Left cardiac atrium (tissue), 4 donors: Measurements from ENCODE around the gene DCTN3. TPM values are rescaled to one million over a fixed set of nuclear protein-coding genes. Genes with fewer than 3 reads are reported as not detected.
A peak's percentile ranks its signal among the peaks of the same experiment; 100 is the strongest.

ENCODE experiments used
- ATAC-seq, 2 donors: fragments of 200-7000 bp; cut with Tn5 transposase; one replicate each; pipeline ENCODE4 v1.9.1; 2020; ENCODE audit warnings: mild to moderate bottlenecking in 2 of 2, moderate library complexity in 2 of 2
- DNase-seq: peaks from one replicate; pipeline ENCODE4 v3.0.0-alpha.2; 2020
- intact Hi-C, 2 donors: fragments of 100-400 bp; cut with DNase I; formaldehyde crosslinking; loops; one replicate each; pipeline versions ENCODE4 v1.14.1 to v1.15.1; 2022 to 2023
- total RNA-seq, 2 donors: library from RNA; stranded (reverse); fragmentation: NEBNext Ultra II Directional; extraction: Animal tissue kit (Norgen Biotek cat#: 25700); gene quantifications; one replicate each; pipeline ENCODE4 v1.2.1, GENCODE V29; 2021
- donor health status: DM: no; HTN: yes; CAD: no.
- donor health status: DM: no; HTN: yes; CAD: no; lungs with severe emphysema.
- donor health status: DM: yes; HTN: yes; CAD: no.
- donor health status: Dilated cardiomyopathy.

The DCTN3 gene
- total RNA-seq, 2 donors from 2014 or later = 93.6 to 109 TPM

- ATAC-seq (no peak), DNase-seq (no peak)
- intact Hi-C loops = loop anchor here (2.0 to 10.0 kb wide), 3 partner anchors 195 to 267 kb away; no protein-coding TSS in a partner anchor
These were observed 18.2 kb downstream of the DCTN3 start for GRCh38 chr9:34601937-34602573.

GRCh38 chr9:34600908-34601307 is 19.4 kb downstream of the DCTN3 start:
- DNase-seq = no peak
- no peak for ATAC-seq
- intact Hi-C loops = loop anchor here (5.0 to 10.0 kb wide), 2 partner anchors 194 to 266 kb away; no protein-coding TSS in a partner anchor

- intact Hi-C loops = no loop called here
- ATAC-seq (no peak), DNase-seq (no peak)
These were observed 20.7 kb downstream of the DCTN3 start for GRCh38 chr9:34599546-34599945.

- no peak for ATAC-seq
- no peak for DNase-seq
- intact Hi-C loops = loop anchor here (5.0 kb wide), 2 partner anchors 92 to 192 kb away; no protein-coding TSS in a partner anchor
These were observed 26.1 kb downstream of the DCTN3 start for GRCh38 chr9:34594177-34594576.

DNA sequence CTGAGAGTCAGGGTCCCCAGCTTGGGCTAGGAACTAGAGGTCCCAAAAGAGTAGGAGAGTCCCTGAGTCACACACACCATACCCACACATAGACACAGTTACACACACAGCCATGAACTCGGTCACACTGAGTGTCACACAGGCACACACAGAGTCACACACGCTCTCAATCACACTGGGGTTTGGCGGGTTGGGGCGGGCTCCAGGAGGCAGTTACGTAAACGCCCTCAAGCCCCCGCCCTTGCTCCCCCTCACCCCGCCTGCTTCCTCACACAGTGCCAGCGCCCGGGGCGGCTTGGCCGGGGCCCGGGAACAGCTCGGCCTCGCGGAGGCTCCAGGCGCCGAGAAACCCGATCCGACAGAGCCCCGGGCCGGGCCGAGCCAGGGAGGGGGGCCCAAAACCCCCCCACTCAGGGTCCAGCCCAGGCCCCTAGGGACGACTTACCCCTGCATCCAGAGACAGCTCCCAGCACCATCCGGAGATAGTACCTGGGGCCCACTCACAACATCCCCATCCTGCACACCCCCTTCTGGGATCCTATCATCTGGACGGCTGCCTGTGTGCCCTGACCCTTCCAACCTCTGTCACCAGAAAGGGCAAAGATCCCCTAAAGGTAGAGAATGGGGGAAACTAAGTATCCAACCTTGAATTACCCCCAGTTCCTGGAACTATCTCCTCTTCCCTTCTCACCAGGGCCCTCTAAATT is 27.2 kb downstream of the DCTN3 start:
- DNase-seq (peak; percentile 82), ATAC-seq (peak; percentile 61 to 66)
- intact Hi-C loops = loop anchor here (5.0 kb wide), 2 partner anchors 91 to 191 kb away; no protein-coding TSS in a partner anchor

GRCh38 chr9:34591917-34592866 is 28.1 kb downstream of the DCTN3 start:
- ATAC-seq = no peak
- no peak for DNase-seq
- intact Hi-C loops = loop anchor here (1.0 to 5.0 kb wide), 4 partner anchors 39 to 190 kb away; no protein-coding TSS in a partner anchor

DNA sequence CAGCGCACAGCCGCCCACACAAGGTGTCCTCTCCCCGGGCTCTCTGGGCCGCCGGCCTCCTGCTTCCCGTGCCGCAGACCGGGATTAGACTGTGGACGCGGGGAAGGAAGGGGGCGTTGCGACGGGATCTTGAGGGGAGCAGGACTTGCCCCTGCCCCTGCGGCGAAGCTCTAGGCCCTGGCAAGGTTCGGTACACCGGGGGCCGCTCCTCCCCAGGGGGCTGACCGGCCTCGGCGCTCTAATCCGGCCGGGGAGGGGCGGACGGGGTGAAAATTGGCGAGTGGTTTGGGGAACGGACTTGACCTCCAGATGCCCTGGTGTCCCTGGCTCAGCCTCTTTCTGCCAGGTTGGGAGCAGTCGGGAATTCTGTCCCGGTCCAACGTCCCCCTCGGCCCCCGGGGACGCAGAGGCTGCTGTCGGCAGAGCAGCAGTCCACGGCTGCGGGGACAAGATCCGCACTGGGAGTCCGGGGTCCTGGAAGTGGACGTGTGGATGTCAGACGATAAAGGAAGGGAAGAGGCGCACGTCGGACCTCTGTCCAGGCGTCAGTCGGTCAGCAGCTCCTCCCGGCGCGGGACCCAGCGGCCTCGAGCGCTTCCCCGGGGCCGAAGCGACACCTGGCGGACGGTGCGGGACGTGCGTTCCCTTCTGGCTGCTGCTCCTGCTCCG is 28.9 kb downstream of the DCTN3 start:
- peak; percentile 67 to 88 for ATAC-seq
- intact Hi-C loops = loop anchor here (1.0 to 5.0 kb wide), 4 partner anchors 39 to 189 kb away; no protein-coding TSS in a partner anchor
- DNase-seq = peak; percentile 90

GRCh38 chr9:34590381-34591247 is 29.7 kb downstream of the DCTN3 start:
- intact Hi-C loops = loop anchor here (1.0 to 5.0 kb wide), 4 partner anchors 38 to 188 kb away; no protein-coding TSS in a partner anchor
- ATAC-seq = peak; percentile 8 to 45
- DNase-seq = no peak

GRCh38 chr9:34589636-34590380 is 30.5 kb downstream of the DCTN3 start, which contains the start of gene CNTFR:
Gene CNTFR, minus strand, starts transcription at chr9:34589724. Its CDS starts 20,743 bp downstream, at chr9:34568981.
- DNase-seq = peak; percentile 58
- peak; percentile 36 to 58 for ATAC-seq
- intact Hi-C loops = loop anchor here (2.0 to 5.0 kb wide), 3 partner anchors 37 to 188 kb away; no protein-coding TSS in a partner anchor

DNA sequence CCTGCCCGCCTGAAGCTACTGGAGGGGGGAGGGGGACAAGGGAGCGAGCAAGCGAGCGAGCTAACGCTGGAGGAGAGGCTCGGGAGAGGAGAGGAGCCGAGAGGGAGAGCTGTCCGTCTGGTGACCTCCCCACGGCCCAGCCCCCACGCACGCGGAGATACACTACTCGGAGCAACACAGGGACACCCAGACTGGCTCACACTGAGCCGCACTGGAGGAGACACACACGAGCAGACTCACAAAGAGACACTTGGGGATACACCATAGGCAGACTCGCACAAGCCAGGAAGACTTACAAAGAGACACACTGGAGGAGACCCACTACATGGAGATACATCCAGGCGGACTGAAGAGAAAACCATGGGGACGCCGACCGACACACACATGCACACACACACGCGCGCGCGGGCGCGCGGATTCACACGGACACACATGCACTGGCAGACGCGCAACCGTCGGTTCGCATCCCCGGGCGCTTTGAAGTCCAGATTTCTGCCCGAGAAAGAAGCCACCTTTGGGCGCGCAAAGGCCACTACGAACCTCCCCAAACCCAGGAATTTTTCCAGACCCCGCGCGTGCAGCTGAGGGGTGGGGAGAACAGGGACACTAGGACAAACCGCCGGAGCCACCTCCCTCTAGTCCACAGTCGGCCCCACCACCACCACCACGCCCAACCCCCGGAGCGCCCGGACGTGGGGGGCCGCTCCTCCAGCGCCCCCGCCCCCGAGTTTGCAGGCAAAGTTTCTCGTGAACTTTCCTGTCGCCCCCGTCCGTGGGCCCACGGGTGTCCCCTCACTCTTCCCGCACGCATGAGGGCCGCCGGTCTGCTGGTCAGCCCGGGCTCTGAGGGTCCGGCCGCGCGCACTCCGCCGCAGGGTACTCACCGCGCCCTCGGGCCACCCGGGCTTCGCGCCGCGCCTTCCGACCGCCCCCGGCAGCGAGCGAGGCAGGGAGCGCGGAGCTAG is 31.3 kb downstream of the DCTN3 start:
- intact Hi-C loops = no loop called here
- ATAC-seq = peak in 1 of 2 donors; percentile 1
- no peak for DNase-seq

- ATAC-seq (no peak), DNase-seq (no peak)
- intact Hi-C loops = no loop called here
These were observed 33.0 kb downstream of the DCTN3 start for GRCh38 chr9:34587271-34587670.

GRCh38 chr9:34585946-34586669 is 34.2 kb downstream of the DCTN3 start:
- intact Hi-C loops = no loop called here
- no peak for DNase-seq
- ATAC-seq = no peak

- intact Hi-C loops = no loop called here
- DNase-seq (no peak), ATAC-seq (no peak)
These were observed 35.3 kb downstream of the DCTN3 start for GRCh38 chr9:34584970-34585369.

- intact Hi-C loops = no loop called here
- no peak for ATAC-seq
These were observed 37.5 kb downstream of the DCTN3 start for GRCh38 chr9:34582787-34583186.

DNA sequence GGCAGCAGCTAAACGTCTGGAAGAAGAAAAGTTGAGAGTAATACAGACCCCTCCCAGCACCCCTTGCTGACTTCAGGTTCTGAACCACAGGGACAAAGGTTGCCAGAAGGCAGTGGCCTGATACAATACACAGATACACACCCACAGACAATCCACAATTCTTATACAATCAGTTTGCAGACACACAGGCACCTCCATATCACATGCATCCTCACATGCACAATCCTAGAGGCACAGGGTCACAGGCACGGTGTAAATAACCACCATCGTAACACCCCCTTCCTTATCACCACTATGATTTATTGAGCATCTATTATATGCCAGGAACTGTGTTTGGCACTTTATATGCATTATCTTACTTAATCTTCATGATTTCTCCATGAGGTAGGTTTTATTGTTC is 39.0 kb downstream of the DCTN3 start:
- intact Hi-C loops = no loop called here
- ATAC-seq = no peak
- DNase-seq = no peak

More at GRCh38 chr9:34582787-34583186, 37.5 kb downstream of the DCTN3 start:
- no peak for DNase-seq
